HG03108 (cell line): ENCODE data around the gene RGS11.
"Not testable (repeated sequence)": the region's sequence is repeated elsewhere in the genome, so short reads cannot be mapped to it uniquely, and the experiment has no call there.

ENCODE experiments used
- ATAC-seq: cut with Tn5 transposase; IDR thresholded peaks from one replicate; pipeline ENCODE4 v1.9.1; 2021; ENCODE audit warnings: moderate library complexity; ENCODE audit not compliant: unreplicated experiment

The RGS11 gene

GRCh38 chr16:234468-235305 lies 41.1 kb downstream of the RGS11 start, which contains the start of gene FAM234A:
TSS of gene FAM234A (plus strand) at chr16:234821. CDS start at chr16:254414, 19,593 bp downstream.
- ATAC-seq: peak; percentile 86

GRCh38 chr16:230949-231348 lies 44.8 kb downstream of the RGS11 start:
- ATAC-seq: no peak

GRCh38 chr16:230351-230750 lies 45.4 kb downstream of the RGS11 start:
- ATAC-seq: not testable (repeated sequence)

- no peak for ATAC-seq
Observed at GRCh38 chr16:229731-230281, 45.9 kb downstream of the RGS11 start.

GRCh38 chr16:228852-229730 lies 46.7 kb downstream of the RGS11 start, which contains the start of gene LUC7L:
TSS of gene LUC7L (minus strand) at chr16:229449. CDS start at chr16:229339, 110 bp downstream.
- peak; percentile 88 for ATAC-seq

- ATAC-seq: no peak
Observed at GRCh38 chr16:228151-228851, 47.4 kb downstream of the RGS11 start.

GRCh38 chr16:220021-220420 lies 55.7 kb downstream of the RGS11 start:
- ATAC-seq: no peak
